Right lobe of liver (tissue), 4 donors: ENCODE measurements around the gene DEFB108B.
"Not testable (repeated sequence)": the region's sequence is repeated elsewhere in the genome, so short reads cannot be mapped to it uniquely, and the experiment has no call there.

Source experiments
- CTCF ChIP-seq, 4 donors: fragments of 200-600 bp in 3 of 4; fragments of 450-650 bp in 1 of 4; IDR thresholded peaks; one replicate each; pipeline versions ENCODE4 v1.5.1 to v1.8.0; 2016 to 2022; ENCODE audit warnings: antibody characterized with exemption in 4 of 4, mild to moderate bottlenecking in 2 of 4
- POLR2A ChIP-seq: fragments of 450-650 bp; IDR thresholded peaks from one replicate; pipeline ENCODE4 v1.6.1; 2017; ENCODE audit warnings: antibody characterized with exemption, mild to moderate bottlenecking
- donor health status: DM: no; HTN: no; CAD: no.
- donor health status: DM: no; HTN: no; CAD: no.
- donor health status: DM: no; HTN: yes; CAD: no.

GRCh38 chr11:71786848-71787097 is 46.2 kb upstream of the DEFB108B start:
- TF ChIP-seq CTCF (IDR thresholded peaks at IDR 0.05); POLR2A: not testable (repeated sequence)
